ENCODE data around the gene DNM3. TPM values are rescaled to one million over a fixed set of nuclear protein-coding genes. Genes with fewer than 3 reads are reported as not detected.

DNM3 gene
- total RNA-seq, 1 experiment from 2014 or later = 1.2 TPM

GRCh38 chr1:172325531-172325930, 484.2 kb downstream of the DNM3 start:
- CTCF ChIA-PET = interaction anchor here (1.0 kb wide), 1 partner anchor 10 kb away, joined by 3 read pairs; no protein-coding TSS in a partner anchor
- H3K4me3 Mint-ChIP-seq (ENCODE audit: low read depth, unreplicated experiment) = no peak overlapping the region
- TF ChIP-seq CTCF (IDR thresholded peaks at IDR 0.05; ENCODE audit: unreplicated experiment) = no peak
- H3K4me1 Mint-ChIP-seq (ENCODE audit: low read depth, unreplicated experiment) = peaks cover 11% of the 10 kb centered on the region
- H3K27me3 Mint-ChIP-seq (ENCODE audit: unreplicated experiment) = no peaks in the 10 kb centered on the region
- DNase-seq = peak; percentile 46
- H3K27ac Mint-ChIP-seq (ENCODE audit: unreplicated experiment) = no peak overlapping the region
- H3K9me3 Mint-ChIP-seq (ENCODE audit: low read depth, unreplicated experiment) = no peaks in the 10 kb centered on the region
- BruUV-seq (replicated peaks) = no TSS peak
- intact Hi-C loops (cut with micrococcal nuclease; ENCODE audit: unreplicated experiment) = loop anchor here (10.0 kb wide), 1 partner anchor 231 kb away; no protein-coding TSS in a partner anchor
- H3K36me3 Mint-ChIP-seq (ENCODE audit: insufficient read depth, unreplicated experiment) = no peaks in the 10 kb centered on the region

GRCh38 chr1:172326136-172326535, 484.8 kb downstream of the DNM3 start:
- H3K4me3 Mint-ChIP-seq (ENCODE audit: low read depth, unreplicated experiment) = no peak overlapping the region
- DNase-seq = no peak
- intact Hi-C loops (cut with micrococcal nuclease; ENCODE audit: unreplicated experiment) = loop anchor here (10.0 kb wide), 1 partner anchor 231 kb away; no protein-coding TSS in a partner anchor
- no peaks in the 10 kb centered on the region for H3K27me3 Mint-ChIP-seq (ENCODE audit: unreplicated experiment)
- CTCF ChIA-PET = interaction anchor here (1.0 kb wide), 1 partner anchor 10 kb away, joined by 3 read pairs; no protein-coding TSS in a partner anchor
- H3K27ac Mint-ChIP-seq (ENCODE audit: unreplicated experiment) = no peak overlapping the region
- BruUV-seq (replicated peaks) = no TSS peak
- H3K9me3 Mint-ChIP-seq (ENCODE audit: low read depth, unreplicated experiment) = no peaks in the 10 kb centered on the region
- peaks cover 11% of the 10 kb centered on the region for H3K4me1 Mint-ChIP-seq (ENCODE audit: low read depth, unreplicated experiment)
- TF ChIP-seq CTCF (IDR thresholded peaks at IDR 0.05; ENCODE audit: unreplicated experiment) = no peak
- H3K36me3 Mint-ChIP-seq (ENCODE audit: insufficient read depth, unreplicated experiment) = no peaks in the 10 kb centered on the region

DNA sequence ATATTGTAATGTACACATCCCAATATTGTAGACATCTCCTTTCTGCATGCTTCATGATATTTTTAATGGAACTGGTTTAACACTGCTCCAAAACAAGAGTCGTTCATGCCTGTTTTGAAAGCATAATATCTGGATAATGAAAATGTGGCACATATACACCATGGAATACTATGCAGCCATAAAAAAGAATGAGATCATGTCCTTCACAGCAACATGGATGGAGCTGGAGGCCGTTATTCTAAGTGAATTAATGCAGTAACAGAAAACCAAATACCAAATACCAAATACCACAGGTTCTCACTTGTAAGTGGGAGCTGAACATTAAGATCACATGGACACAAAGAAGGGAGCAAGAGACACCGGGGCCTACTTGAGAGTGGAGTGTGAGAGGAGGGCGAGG, 487.0 kb downstream of the DNM3 start:
- no peak for TF ChIP-seq CTCF (IDR thresholded peaks at IDR 0.05; ENCODE audit: unreplicated experiment)
- Mint-ChIP-seq H3K27me3 (ENCODE audit: unreplicated experiment) (no peaks in the 10 kb centered on the region), H3K4me1 (ENCODE audit: low read depth, unreplicated experiment) (peaks cover 11% of the 10 kb centered on the region), H3K9me3 (ENCODE audit: low read depth, unreplicated experiment) (no peaks in the 10 kb centered on the region), H3K4me3 (ENCODE audit: low read depth, unreplicated experiment) (no peak overlapping the region), H3K36me3 (ENCODE audit: insufficient read depth, unreplicated experiment) (no peaks in the 10 kb centered on the region), H3K27ac (ENCODE audit: unreplicated experiment) (no peak overlapping the region)
- DNase-seq = no peak
- CTCF ChIA-PET = no interaction called here
- intact Hi-C loops (cut with micrococcal nuclease; ENCODE audit: unreplicated experiment) = loop anchor here (10.0 kb wide), 1 partner anchor 233 kb away; no protein-coding TSS in a partner anchor
- BruUV-seq (replicated peaks) = no TSS peak

DNA sequence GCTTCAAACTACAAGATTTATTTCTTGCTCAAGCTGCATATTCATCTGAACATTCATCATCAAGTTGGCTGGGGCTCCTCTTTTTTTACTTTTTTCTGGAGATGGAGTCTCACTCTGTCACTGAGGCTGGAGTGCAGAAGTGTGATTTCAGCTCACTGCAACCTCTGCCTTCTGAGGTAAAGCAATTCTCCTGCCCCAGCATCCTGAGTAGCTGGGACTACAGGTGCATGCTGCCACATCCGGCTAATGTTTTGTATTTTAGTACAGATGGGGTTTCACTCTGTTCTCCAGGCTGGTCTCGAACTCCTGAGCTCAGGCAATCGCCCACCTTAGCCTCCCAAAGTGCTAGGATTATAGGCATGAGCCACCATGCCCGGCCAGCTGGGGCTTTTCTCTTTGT, 490.9 kb downstream of the DNM3 start:
- CTCF ChIA-PET = no interaction called here
- DNase-seq = no peak
- intact Hi-C loops (cut with micrococcal nuclease; ENCODE audit: unreplicated experiment) = no loop called here
- no peak for TF ChIP-seq CTCF (IDR thresholded peaks at IDR 0.05; ENCODE audit: unreplicated experiment)
- peaks cover 8% of the 10 kb centered on the region for H3K4me1 Mint-ChIP-seq (ENCODE audit: low read depth, unreplicated experiment)
- BruUV-seq (replicated peaks) = no TSS peak
- H3K4me3 Mint-ChIP-seq (ENCODE audit: low read depth, unreplicated experiment) = no peak overlapping the region
- H3K27me3 Mint-ChIP-seq (ENCODE audit: unreplicated experiment) = no peaks in the 10 kb centered on the region
- no peak overlapping the region for H3K27ac Mint-ChIP-seq (ENCODE audit: unreplicated experiment)
- no peaks in the 10 kb centered on the region for H3K36me3 Mint-ChIP-seq (ENCODE audit: insufficient read depth, unreplicated experiment)
- H3K9me3 Mint-ChIP-seq (ENCODE audit: low read depth, unreplicated experiment) = no peaks in the 10 kb centered on the region
